Measurements from ENCODE around the gene LPO. TPM values are rescaled to one million over a fixed set of nuclear protein-coding genes. Genes with fewer than 3 reads are reported as not detected.

Gene LPO
- total RNA-seq, 3 donors from 2014 or later, result not detected

- intact Hi-C loops (cut with DNase I, micrococcal nuclease), result no loop called here
- TF ChIP-seq CTCF (IDR thresholded peaks at IDR 0.05), result no peak
- Histone ChIP-seq H3K9me3 (no peaks in the 10 kb centered on the region), H3K36me3 (ENCODE audit: low read depth) (no peaks in the 10 kb centered on the region), H3K4me1 (ENCODE audit: low read depth) (peaks cover 6% of the 10 kb centered on the region), H3K4me3 (no peak overlapping the region)
- ATAC-seq (no peak), DNase-seq (no peak)
These were observed 76.3 kb downstream of the LPO start for GRCh38 chr17:58314706-58315015.

- Histone ChIP-seq H3K4me3 (no peak overlapping the region), H3K9me3 (no peaks in the 10 kb centered on the region), H3K4me1 (ENCODE audit: low read depth) (peaks cover 6% of the 10 kb centered on the region), H3K36me3 (ENCODE audit: low read depth) (no peaks in the 10 kb centered on the region)
- ATAC-seq, result no peak
- TF ChIP-seq CTCF (IDR thresholded peaks at IDR 0.05), result no peak
- no peak for DNase-seq
- intact Hi-C loops (cut with DNase I, micrococcal nuclease), result no loop called here
These were observed 76.9 kb downstream of the LPO start for GRCh38 chr17:58315281-58315711.

- ATAC-seq (no peak), DNase-seq (no peak)
- intact Hi-C loops (cut with DNase I, micrococcal nuclease), result no loop called here
- no peaks in the 10 kb centered on the region for H3K9me3 ChIP-seq
- no peak for TF ChIP-seq CTCF (IDR thresholded peaks at IDR 0.05)
- H3K4me1 ChIP-seq (ENCODE audit: low read depth), result peaks cover 6% of the 10 kb centered on the region
- no peak overlapping the region for H3K4me3 ChIP-seq
- H3K36me3 ChIP-seq (ENCODE audit: low read depth), result no peaks in the 10 kb centered on the region
These were observed 77.4 kb downstream of the LPO start for GRCh38 chr17:58315750-58316149.

GRCh38 chr17:58316260-58316960 lies 78.0 kb downstream of the LPO start:
- intact Hi-C loops (cut with DNase I, micrococcal nuclease), result no loop called here
- Histone ChIP-seq H3K4me3 (no peak overlapping the region), H3K9me3 (no peaks in the 10 kb centered on the region), H3K4me1 (ENCODE audit: low read depth) (peaks cover 6% of the 10 kb centered on the region), H3K36me3 (ENCODE audit: low read depth) (no peaks in the 10 kb centered on the region)
- ATAC-seq (no peak), DNase-seq (peak in 1 of 3 donors; percentile 17)
- TF ChIP-seq CTCF (IDR thresholded peaks at IDR 0.05), result no peak

- H3K36me3 ChIP-seq (ENCODE audit: low read depth), result no peaks in the 10 kb centered on the region
- DNase-seq (peak in 2 of 3 donors; percentile 65 to 74), ATAC-seq (peak; percentile 89)
- no peak overlapping the region for H3K4me3 ChIP-seq
- no peaks in the 10 kb centered on the region for H3K9me3 ChIP-seq
- peak; percentile 57 for TF ChIP-seq CTCF (IDR thresholded peaks at IDR 0.05)
- intact Hi-C loops (cut with DNase I, micrococcal nuclease), result loop anchor here in 1 of 2 donors (1.0 kb wide), 1 partner anchor 130 kb away; no protein-coding TSS in a partner anchor
- peaks cover 6% of the 10 kb centered on the region for H3K4me1 ChIP-seq (ENCODE audit: low read depth)
These were observed 79.2 kb downstream of the LPO start for GRCh38 chr17:58317421-58318064.
